Smooth muscle cell (in vitro differentiated cells): ENCODE data around the gene CSRNP3. TPM values are rescaled to one million over a fixed set of nuclear protein-coding genes. Genes with fewer than 3 reads are reported as not detected.
"Not testable (repeated sequence)": the region's sequence is repeated elsewhere in the genome, so short reads cannot be mapped to it uniquely, and the experiment has no call there.

Experiments used
- DNase-seq: peaks from one replicate; lab custom pipeline; 2025; ENCODE audit not compliant: unreplicated experiment; lab: John Stamatoyannopoulos, UW
- H2AFZ ChIP-seq: fragments of 200-600 bp; sonication (generic); 2 replicates; pipeline ENCODE4 v1.6.0; 2016; ENCODE audit warnings: antibody characterized with exemption, low read depth, mild to moderate bottlenecking
- H3F3A ChIP-seq: fragments of 200-600 bp; sonication (generic); 2 replicates; pipeline ENCODE4 v1.6.0; 2017; ENCODE audit warnings: antibody characterized with exemption, low read depth
- H3K27ac ChIP-seq: fragments of 200-600 bp; sonication (generic); 2 replicates; pipeline ENCODE4 v1.5.1; 2016; ENCODE audit warnings: low read depth, mild to moderate bottlenecking
- H3K27me3 ChIP-seq: fragments of 200-600 bp; sonication (generic); 2 replicates; pipeline ENCODE4 v1.6.1; 2016; ENCODE audit warnings: low read depth, mild to moderate bottlenecking
- H3K36me3 ChIP-seq: fragments of 200-600 bp; sonication (generic); 2 replicates; pipeline ENCODE4 v1.5.1; 2016; ENCODE audit warnings: low read depth
- H3K4me1 ChIP-seq: fragments of 200-600 bp; sonication (generic); 2 replicates; pipeline ENCODE4 v1.5.1; 2016; ENCODE audit warnings: low read depth
- H3K4me2 ChIP-seq: fragments of 200-600 bp; sonication (generic); 2 replicates; pipeline ENCODE4 v1.6.0; 2016; ENCODE audit warnings: mild to moderate bottlenecking
- H3K4me3 ChIP-seq: fragments of 200-600 bp; sonication (generic); 2 replicates; pipeline ENCODE4 v1.5.1; 2016; ENCODE audit warnings: mild to moderate bottlenecking
- H3K79me2 ChIP-seq: fragments of 200-600 bp; sonication (generic); 2 replicates; pipeline ENCODE4 v1.6.0; 2016; ENCODE audit warnings: low read depth, mild to moderate bottlenecking
- H3K9ac ChIP-seq: fragments of 200-600 bp; sonication (generic); 2 replicates; pipeline ENCODE4 v1.6.0; 2016; ENCODE audit warnings: low read depth
- H3K9me3 ChIP-seq: fragments of 200-600 bp; sonication (generic); replicated peaks from 2 replicates; pipeline ENCODE4 v1.5.1; 2016; ENCODE audit warnings: low read depth
- H4K20me1 ChIP-seq: fragments of 200-600 bp; sonication (generic); 2 replicates; pipeline ENCODE4 v1.6.0; 2016; ENCODE audit warnings: low read depth
- WGBS: methylation state at CpG from one replicate; pipeline ENCODE4 v1.1.7; 2016; ENCODE audit warnings: low lambda C conversion rate; 5-methylcytosine and 5-hydroxymethylcytosine counted together
- polyA plus RNA-seq: library from polyadenylated mRNA; unstranded; fragments of >200 nt; fragmentation: Nextera tagmentation; extraction: Ambion mirVana; gene quantifications from 2 replicates; pipeline ENCODE4 v1.2.1, GENCODE V29; 2016
- total RNA-seq: library from RNA; depleted of rRNA; stranded (reverse); fragments of >200 nt; gene quantifications from 2 replicates; pipeline ENCODE4 v1.2.3, GENCODE V29; 2014
- TF ChIP-seq, protein P1 (sequence below): fragments of 200-600 bp; sonication (generic); IDR thresholded peaks from 2 replicates; pipeline ENCODE4 v1.5.1; 2017; ENCODE audit warnings: borderline replicate concordance, mild to moderate bottlenecking, antibody characterized with exemption; ENCODE audit not compliant: insufficient read depth, poor library complexity, severe bottlenecking

The CSRNP3 gene
- total and polyA plus RNA-seq, 2 experiments from 2014 or later, result 2.8 to 7.1 TPM

DNA sequence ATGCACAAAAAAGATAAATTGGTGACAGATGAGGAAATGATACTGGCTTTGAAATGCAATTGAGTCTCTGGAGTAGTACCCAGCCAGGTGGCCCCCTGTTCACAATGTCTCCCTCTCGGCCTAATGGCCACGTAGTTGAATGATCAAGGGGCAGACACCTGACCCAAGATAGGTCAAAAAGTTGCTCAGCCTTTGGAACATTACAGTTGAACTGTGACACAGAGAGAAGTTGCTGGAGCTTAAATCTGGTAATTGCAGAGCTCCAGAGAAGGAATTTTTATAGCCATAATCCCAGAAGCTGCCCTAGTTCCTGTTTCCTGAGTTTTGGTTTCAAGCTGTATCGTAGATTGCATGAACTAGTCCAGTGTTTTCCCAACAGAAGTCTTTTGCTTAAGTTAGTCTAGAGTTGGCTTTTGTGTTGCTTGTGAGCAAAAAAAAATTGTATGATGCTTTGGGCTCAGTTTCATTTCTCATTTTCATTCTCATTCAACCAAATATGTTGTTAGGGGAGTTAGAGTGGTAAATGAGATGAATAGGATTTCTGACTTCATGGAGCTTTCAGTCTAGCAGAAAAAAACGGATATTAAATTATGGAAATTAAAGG, 117.9 kb downstream of the CSRNP3 start:
- Histone ChIP-seq H3K79me2 (no peaks in the 10 kb centered on the region), H3K4me3 (peak overlapping the region; percentile 20), H3F3A (no peaks in the 10 kb centered on the region), H3K4me1 (no peaks in the 10 kb centered on the region), H4K20me1 (no peaks in the 10 kb centered on the region), H2AFZ (peak overlapping the region; percentile 17), H3K36me3 (no peaks in the 10 kb centered on the region), H3K9me3 (no peaks in the 10 kb centered on the region), H3K4me2 (peak overlapping the region; percentile 76), H3K27ac (peak overlapping the region; percentile 51), H3K27me3 (no peaks in the 10 kb centered on the region), H3K9ac (no peak overlapping the region)
- TF ChIP-seq, protein P1, sequence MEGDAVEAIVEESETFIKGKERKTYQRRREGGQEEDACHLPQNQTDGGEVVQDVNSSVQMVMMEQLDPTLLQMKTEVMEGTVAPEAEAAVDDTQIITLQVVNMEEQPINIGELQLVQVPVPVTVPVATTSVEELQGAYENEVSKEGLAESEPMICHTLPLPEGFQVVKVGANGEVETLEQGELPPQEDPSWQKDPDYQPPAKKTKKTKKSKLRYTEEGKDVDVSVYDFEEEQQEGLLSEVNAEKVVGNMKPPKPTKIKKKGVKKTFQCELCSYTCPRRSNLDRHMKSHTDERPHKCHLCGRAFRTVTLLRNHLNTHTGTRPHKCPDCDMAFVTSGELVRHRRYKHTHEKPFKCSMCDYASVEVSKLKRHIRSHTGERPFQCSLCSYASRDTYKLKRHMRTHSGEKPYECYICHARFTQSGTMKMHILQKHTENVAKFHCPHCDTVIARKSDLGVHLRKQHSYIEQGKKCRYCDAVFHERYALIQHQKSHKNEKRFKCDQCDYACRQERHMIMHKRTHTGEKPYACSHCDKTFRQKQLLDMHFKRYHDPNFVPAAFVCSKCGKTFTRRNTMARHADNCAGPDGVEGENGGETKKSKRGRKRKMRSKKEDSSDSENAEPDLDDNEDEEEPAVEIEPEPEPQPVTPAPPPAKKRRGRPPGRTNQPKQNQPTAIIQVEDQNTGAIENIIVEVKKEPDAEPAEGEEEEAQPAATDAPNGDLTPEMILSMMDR, result no peak
- no peak for DNase-seq
- WGBS, result 57% methylated on average over 4 of the region's 4 CpGs

DNA sequence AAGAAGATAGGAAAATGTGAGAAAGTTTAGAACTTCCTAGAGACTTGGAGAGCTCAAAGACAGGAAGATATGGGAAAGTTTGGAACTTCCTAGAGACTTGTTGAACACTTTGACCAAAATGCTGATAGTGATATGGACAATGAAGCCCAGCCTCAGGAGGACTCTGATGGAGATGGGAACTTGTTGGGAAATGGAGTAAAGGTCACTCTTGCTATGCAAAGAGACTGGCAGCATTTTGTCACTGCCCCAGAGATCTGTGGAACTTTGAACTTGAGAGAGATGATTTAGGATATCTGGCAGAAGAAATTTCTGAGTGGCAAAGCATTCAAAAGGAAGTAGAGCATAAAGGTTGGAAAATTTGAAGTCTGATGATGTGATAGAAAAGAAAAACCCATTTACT, 121.5 kb downstream of the CSRNP3 start:
- not testable (repeated sequence) for H4K20me1 ChIP-seq, H3K4me3 ChIP-seq, H3K9me3 ChIP-seq, H3K9ac ChIP-seq, H3K4me1 ChIP-seq, H3K27ac ChIP-seq, H3K79me2 ChIP-seq, H3K27me3 ChIP-seq, H3K4me2 ChIP-seq, DNase-seq, H3K36me3 ChIP-seq, H3F3A ChIP-seq, H2AFZ ChIP-seq

DNA sequence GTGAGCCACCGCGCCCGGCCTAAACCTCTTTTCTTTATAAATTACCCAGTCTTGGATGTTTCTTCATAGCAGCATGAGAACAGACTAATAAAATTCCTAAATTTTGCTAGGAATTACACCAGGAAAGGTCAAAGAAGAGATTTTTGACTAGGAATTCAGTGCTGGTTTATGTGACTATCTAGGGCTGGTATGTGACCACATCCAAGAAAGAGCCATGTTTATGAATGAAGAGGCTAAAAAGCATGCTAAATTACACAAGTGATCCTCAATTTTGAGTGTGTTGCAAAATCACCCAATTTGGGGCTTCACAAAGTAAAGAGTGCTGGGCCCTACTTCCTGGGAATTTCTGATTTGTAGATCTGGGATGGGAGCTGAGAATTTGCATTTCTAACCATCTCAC, 123.6 kb downstream of the CSRNP3 start:
- Histone ChIP-seq H3K36me3 (no peaks in the 10 kb centered on the region), H3K27me3 (no peaks in the 10 kb centered on the region), H3K79me2 (no peaks in the 10 kb centered on the region), H3K9ac (no peak overlapping the region), H2AFZ (no peak overlapping the region), H3K9me3 (no peaks in the 10 kb centered on the region), H3K4me1 (no peaks in the 10 kb centered on the region), H3K4me2 (no peak overlapping the region), H3K4me3 (no peak overlapping the region), H4K20me1 (no peaks in the 10 kb centered on the region), H3K27ac (no peak overlapping the region), H3F3A (no peaks in the 10 kb centered on the region)
- WGBS, result 94% methylated on average over 3 of the region's 3 CpGs
- DNase-seq, result no peak
- TF ChIP-seq, protein P1, result no peak

DNA sequence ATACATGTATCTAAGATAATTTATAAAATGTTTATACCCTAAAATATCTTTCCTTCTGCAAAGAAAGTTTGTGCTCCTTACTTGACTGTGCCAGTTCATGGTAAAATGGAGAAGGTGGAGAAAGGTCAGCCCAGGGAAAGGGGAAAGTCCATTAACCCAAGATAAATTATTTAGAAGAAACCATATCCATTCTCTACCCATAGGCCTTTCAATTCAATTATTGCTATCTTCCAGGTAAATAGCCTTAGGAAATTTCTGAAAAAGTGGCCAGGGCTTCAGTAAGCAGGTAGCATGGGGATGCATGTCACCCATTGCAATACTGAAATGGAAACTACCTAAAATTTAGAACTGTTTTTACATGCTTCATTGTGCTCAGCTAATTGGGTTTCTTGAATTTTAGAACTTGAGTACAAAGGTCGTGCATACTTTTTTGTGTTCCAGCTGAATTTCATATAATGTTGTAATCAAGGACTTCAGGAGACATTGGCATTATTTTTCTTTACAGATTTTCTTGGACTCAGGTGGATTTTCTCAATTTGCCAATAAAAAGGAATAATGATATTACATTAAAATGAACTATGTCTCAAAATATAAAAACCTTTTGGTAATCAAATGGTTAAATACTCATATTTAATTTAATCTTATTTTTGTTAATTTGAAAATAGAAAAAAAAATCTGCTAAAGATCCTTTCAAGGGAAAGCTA, 124.9 kb downstream of the CSRNP3 start:
- Histone ChIP-seq H3K36me3 (no peaks in the 10 kb centered on the region), H4K20me1 (no peaks in the 10 kb centered on the region), H3K4me2 (no peak overlapping the region), H3K9me3 (no peaks in the 10 kb centered on the region), H3K27ac (no peak overlapping the region), H3K79me2 (no peaks in the 10 kb centered on the region), H3K9ac (no peak overlapping the region), H3K27me3 (no peaks in the 10 kb centered on the region), H2AFZ (no peak overlapping the region), H3K4me1 (no peaks in the 10 kb centered on the region), H3F3A (no peaks in the 10 kb centered on the region), H3K4me3 (no peak overlapping the region)
- TF ChIP-seq, protein P1, result no peak
- DNase-seq, result no peak
- WGBS, result 87% methylated on average over 1 of the region's 1 CpG
